Mesodermal cell (in vitro differentiated cells): ENCODE data around the gene CFAP58.

Source experiments
- H3K27ac ChIP-seq: 2 replicates; pipeline ENCODE4 v1.7.0; 2013; ENCODE audit warnings: mild to moderate bottlenecking, low read depth, low read length, moderate library complexity; ENCODE audit not compliant: severe bottlenecking
- H3K36me3 ChIP-seq: 2 replicates; pipeline ENCODE4 v1.7.1; 2013; ENCODE audit warnings: mild to moderate bottlenecking, low read length, moderate library complexity; ENCODE audit not compliant: control insufficient read depth, insufficient read depth
- H3K4me1 ChIP-seq: one replicate; pipeline ENCODE4 v1.7.1; 2013; ENCODE audit warnings: mild to moderate bottlenecking, low read length; ENCODE audit not compliant: insufficient read depth, control insufficient read depth, poor library complexity, severe bottlenecking
- H3K4me3 ChIP-seq: 2 replicates; pipeline ENCODE4 v1.7.0; 2013; ENCODE audit warnings: low read length, control low read depth, mild to moderate bottlenecking; ENCODE audit not compliant: insufficient read depth, poor library complexity, severe bottlenecking; ENCODE audit errors: extremely low read depth
- H3K9me3 ChIP-seq: 2 replicates; pipeline ENCODE4 v1.7.1; 2013; ENCODE audit warnings: mild to moderate bottlenecking, low read length, moderate library complexity; ENCODE audit not compliant: control insufficient read depth
- WGBS, 2 experiments: methylation state at CpG; one replicate each; pipeline ENCODE4 v1.1.5; 2013; ENCODE audit warnings: missing lambda C conversion rate in 2 of 2; ENCODE audit not compliant: insufficient coverage in 2 of 2; 5-methylcytosine and 5-hydroxymethylcytosine counted together

CFAP58 gene

DNA sequence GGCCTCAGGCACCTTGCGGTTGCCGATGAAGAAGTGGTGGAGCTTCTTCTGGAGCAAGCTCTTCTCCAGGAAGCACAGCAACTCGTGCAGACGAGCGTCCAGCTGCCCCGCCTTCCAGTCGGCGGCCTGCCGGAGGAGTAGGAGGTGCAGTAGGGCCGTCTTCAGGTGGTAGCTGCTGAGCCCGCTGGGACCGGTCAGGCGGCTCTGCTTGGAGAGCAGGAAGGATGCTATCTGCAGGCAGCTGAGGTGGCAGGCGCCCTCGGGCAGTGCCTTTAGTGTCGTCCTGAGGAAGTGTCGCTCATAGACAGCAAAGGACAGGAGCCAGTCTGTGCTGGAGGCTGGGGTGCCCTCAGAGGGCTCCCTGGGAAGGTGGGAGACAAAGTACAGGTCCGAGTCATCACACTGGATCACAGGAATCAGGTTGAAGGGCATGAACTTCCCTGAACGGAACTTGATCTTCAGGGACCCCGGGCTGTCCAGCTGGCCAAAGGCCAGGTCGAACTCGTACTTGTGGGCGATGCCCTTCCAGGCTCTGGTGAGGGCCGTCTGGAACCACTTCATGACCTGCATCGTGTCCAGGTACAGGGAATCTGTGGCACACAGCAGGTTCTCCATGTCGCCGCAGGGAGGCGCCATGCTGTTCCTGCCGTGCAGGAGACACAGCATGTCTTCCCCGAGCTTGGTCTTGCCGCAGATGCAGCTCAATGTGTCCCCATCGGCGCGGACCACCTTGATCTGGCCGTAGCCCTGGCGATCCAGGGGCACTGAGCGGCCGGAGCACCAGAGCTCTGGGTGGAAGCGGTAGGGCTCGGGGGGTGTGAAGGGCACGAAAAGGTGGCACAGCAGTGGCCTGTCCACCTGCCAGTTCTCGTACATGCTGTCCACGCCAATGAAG, 38.8 kb upstream of the CFAP58 start:
- 94 to 96% methylated on average over 39 to 40 of the region's 43 CpGs for WGBS, 2 experiments
- Histone ChIP-seq H3K4me1 (peaks cover 15% of the 10 kb centered on the region), H3K36me3 (peaks cover 85% of the 10 kb centered on the region), H3K4me3 (no peak overlapping the region), H3K27ac (no peak overlapping the region), H3K9me3 (no peaks in the 10 kb centered on the region)

DNA sequence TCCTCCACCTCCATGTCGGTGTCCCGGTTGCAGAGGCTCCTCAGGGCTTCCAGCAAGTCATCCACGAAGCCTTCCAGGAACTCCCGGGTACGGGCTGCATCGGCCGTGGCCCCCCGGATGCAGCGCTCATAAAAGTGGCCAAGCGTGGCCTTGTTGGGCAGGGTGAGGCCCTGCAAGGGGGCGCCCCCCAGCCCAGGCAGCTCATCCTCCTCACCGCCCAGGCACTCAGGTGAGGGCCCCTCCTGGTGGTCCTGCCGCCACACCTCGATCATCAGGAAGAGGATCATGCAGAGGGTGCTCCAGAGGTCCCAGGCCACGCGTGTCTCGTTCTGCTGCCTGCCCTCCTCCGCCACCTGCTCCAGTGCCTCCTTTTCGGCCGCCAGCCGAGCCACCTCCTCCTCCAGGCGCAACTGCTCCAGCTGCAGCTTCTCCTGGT, 38.1 kb upstream of the CFAP58 start:
- H3K36me3 ChIP-seq, result peaks cover 81% of the 10 kb centered on the region
- 96 to 97% methylated on average over 15 to 22 of the region's 22 CpGs for WGBS, 2 experiments
- H3K4me1 ChIP-seq, result peaks cover 19% of the 10 kb centered on the region
- H3K4me3 ChIP-seq, result no peak overlapping the region
- no peak overlapping the region for H3K27ac ChIP-seq
- no peaks in the 10 kb centered on the region for H3K9me3 ChIP-seq

DNA sequence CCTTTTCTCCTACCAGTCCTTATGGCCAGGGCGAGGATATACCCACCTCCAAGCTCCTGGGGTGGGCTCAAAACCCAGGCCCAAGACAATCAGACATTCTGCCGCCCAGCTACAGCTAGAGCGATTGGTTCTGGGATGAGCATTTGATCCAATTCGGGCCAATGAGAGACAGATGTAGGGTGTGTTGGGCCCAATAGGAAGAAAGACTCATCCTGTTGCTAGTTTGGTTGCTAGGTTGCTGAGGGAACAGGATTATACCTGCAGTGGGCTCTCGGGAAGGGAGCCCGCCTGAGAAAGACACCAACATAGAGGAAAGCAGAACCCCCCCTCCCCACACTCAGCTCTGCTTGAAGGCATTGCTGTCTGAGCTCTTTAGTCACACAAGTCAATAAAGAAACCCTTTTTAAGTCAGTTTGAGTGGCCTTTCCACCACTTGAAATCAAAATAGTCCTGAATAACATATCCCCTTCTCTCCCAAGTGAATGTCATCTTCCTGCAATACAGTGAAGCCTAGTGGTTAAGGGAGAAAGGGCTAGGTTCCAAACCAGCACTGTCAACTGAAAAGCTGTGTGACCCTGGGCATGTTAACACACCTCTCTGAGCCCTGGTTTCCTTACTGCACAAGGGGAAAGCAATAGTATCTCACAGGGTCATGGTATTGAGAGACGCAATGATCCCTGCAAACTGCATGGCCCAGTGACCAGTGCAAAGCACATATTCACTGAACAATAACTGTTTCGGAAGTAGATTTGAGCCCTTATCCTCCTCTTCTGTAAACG, 37.1 kb upstream of the CFAP58 start:
- Histone ChIP-seq H3K36me3 (peaks cover 80% of the 10 kb centered on the region), H3K9me3 (no peaks in the 10 kb centered on the region), H3K4me1 (peaks cover 24% of the 10 kb centered on the region), H3K27ac (no peak overlapping the region), H3K4me3 (no peak overlapping the region)
- WGBS, 2 experiments, result 96 to 97% methylated on average over 7 to 8 of the region's 9 CpGs

DNA sequence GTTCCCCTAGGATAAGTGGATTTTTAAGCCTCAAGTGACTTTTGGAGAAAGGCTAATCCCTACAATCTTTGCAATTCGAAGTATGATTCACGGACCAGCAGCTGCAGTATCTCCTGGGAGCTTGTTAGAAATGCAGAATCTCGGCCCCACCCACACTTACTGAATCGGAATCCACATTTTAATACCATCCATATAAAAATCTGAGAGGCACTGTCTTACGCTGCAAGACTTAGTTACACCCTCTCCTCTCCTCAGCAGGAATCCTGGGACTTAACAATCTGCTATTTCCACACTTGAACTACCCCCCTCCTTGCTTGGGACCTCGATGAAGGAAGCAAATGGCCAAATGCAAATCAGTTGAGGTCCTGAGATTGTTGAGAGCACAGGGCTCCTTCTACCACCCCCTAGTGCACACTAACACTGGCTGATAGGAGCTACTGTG, 36.3 kb upstream of the CFAP58 start:
- Histone ChIP-seq H3K27ac (no peak overlapping the region), H3K4me1 (peaks cover 30% of the 10 kb centered on the region), H3K9me3 (no peaks in the 10 kb centered on the region), H3K4me3 (no peak overlapping the region), H3K36me3 (peaks cover 80% of the 10 kb centered on the region)
- WGBS, 2 experiments, result 41 to 49% methylated on average over 4 to 5 of the region's 6 CpGs

DNA sequence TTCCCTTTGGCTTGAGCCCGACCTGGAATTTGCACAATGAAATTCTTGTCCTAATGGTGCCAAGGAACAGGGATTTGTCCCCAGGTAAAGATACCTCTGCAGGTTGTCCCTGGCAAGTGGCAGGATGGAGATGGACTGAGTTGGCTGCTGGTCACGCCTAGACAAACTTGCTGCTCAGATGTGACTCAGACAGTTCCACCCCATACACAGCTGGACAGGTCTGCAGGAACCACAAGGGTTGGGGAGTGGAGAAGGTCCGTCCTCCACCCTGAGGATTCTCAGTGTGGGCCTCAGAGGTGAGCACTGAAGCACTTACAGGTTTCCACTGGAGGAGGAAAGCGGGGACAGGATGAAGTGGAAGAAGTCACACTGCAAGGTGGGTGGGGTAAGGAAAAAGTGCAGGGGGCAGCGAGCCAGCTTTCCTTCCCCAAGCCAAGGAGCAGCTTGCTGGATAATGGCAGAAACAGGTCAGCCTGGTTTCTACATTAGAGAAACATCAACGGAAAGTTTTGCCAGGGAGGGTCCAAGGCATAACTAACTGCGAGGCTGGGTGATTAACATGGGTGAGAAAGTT, 35.8 kb upstream of the CFAP58 start:
- Histone ChIP-seq H3K27ac (no peak overlapping the region), H3K9me3 (no peaks in the 10 kb centered on the region), H3K4me3 (no peak overlapping the region), H3K36me3 (peaks cover 76% of the 10 kb centered on the region), H3K4me1 (peaks cover 32% of the 10 kb centered on the region)
- 85 to 90% methylated on average over 6 of the region's 7 CpGs for WGBS, 2 experiments

DNA sequence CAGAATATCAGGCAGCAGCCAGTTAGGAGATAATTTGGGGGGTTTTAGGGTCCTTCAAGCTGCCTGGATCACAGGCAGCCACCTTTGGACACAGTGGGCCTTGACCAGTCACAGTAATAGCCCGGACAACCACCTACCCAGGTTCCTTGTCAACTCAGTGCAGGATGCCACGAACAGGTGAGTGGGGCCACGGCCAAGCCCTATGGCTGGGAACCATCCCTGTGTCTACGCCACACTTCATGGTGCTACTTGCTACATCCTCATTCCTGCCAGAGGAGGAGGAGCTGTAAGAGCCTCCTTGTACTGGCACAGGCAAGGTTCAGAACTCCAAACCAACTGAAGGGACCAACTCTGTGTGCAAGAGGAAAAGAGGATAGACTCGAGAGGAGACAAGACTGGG, 35.3 kb upstream of the CFAP58 start:
- peaks cover 71% of the 10 kb centered on the region for H3K36me3 ChIP-seq
- no peak overlapping the region for H3K4me3 ChIP-seq
- no peaks in the 10 kb centered on the region for H3K9me3 ChIP-seq
- WGBS, 2 experiments, result 95 to 100% methylated on average over 3 to 4 of the region's 5 CpGs
- H3K4me1 ChIP-seq, result peaks cover 33% of the 10 kb centered on the region
- H3K27ac ChIP-seq, result no peak overlapping the region

DNA sequence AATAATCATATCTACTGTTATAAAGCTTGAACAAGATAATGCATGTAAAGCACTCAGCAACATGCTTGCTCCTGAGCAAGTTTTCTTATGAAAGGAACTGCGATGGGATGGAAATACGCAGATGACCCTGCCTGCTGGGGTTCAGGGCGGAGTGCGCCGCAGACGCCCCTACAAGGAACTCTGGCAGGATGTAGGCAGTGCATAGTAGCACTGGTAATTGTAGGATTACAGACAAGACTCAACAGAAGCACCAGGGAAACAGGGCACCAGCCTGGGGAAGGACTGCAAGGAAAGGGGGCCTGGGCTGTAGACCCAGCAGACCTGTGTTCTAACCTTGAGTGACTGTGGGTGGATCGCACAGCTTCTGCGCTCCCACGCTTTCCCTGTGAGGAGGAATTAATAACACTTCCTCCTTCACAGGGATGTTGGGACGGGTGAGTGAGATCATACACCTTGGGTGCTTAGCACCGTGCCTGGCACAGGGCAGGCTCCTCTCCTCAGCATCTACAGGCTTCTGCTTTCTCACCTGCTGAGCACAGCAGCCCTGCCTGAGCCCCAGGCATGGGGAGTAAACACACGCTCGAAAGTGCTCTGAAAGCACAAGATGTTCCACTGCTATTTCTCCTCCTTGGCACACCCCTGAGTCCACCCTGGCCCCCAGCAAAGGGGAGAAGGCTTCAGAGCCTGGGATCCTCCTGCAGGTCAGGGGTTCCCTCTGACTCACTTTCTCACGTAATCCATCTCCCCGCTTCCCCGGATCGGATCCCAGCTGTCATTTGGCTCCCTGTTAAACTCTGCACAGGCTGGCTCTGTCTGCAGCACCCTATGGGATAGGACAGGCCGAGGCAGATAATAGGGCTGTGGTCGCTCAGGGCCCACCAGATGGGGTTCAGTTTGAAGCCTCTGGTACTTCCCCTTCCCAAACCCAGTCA, 34.6 kb upstream of the CFAP58 start:
- no peak overlapping the region for H3K4me3 ChIP-seq
- WGBS, 2 experiments, result 90 to 95% methylated on average over 13 to 15 of the region's 19 CpGs
- H3K9me3 ChIP-seq, result no peaks in the 10 kb centered on the region
- no peak overlapping the region for H3K27ac ChIP-seq
- H3K36me3 ChIP-seq, result peaks cover 70% of the 10 kb centered on the region
- peaks cover 35% of the 10 kb centered on the region for H3K4me1 ChIP-seq

DNA sequence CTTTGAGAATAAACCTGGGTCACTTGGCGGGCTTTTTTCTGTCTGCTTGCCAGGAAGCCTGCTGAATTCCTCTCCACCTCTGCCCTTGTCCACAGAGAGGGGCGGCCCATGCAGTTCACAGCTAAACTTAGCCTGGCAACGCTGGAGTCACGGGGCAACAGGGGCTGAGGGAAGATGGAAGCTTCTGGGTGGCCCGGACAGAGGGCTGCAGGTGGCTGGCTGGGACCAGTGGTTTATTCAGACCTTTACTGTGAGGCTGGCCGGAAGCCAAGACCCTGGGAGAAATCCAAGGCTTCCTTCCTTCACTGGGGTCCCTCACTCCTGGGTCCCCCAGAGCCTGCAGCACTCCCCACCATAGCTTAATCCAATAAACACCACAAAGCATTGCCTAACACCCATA, 32.4 kb upstream of the CFAP58 start:
- no peak overlapping the region for H3K27ac ChIP-seq
- peaks cover 71% of the 10 kb centered on the region for H3K36me3 ChIP-seq
- WGBS, 2 experiments, result 91 to 95% methylated on average over 5 to 6 of the region's 6 CpGs
- peaks cover 43% of the 10 kb centered on the region for H3K4me1 ChIP-seq
- H3K4me3 ChIP-seq, result no peak overlapping the region
- no peaks in the 10 kb centered on the region for H3K9me3 ChIP-seq

DNA sequence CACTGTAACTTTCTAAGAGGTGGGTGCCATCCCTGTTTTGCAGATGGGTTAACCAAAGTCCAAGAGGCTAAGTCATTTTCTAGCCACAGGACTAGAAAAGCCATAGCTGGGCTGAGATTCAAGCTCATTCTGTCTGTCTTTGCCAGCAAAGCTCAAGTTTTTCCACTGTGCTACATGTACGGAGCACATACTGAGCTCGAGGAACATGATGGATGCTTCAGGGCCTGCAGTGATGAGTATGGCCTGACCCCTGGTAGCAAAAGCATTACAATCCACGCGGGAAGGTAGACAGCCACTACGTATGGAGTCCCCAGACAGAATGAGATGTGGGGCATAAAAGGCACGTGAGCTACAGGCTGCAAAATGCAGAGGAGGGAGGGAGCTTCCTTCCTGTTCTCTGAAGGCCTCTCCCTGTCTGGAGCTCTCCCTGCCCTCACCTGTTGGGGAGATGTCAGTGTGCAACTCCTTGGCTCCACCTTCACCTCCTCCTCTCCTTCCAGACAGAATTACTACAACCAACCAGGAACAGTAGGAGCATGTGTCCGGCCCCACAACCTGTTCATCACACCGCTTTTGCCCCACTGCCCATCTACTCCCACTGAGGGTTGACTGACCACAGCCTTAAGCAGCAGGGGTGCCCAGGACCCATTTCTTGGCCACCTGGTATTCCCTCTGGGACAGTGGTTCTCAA, 31.8 kb upstream of the CFAP58 start:
- Histone ChIP-seq H3K27ac (no peak overlapping the region), H3K36me3 (peaks cover 67% of the 10 kb centered on the region), H3K4me1 (peaks cover 50% of the 10 kb centered on the region), H3K4me3 (no peak overlapping the region), H3K9me3 (no peaks in the 10 kb centered on the region)
- WGBS, 2 experiments, result 94 to 95% methylated on average over 8 of the region's 8 CpGs
